C4-2B (cell line): Measurements from ENCODE around the gene HAUS5.

Experiments
- H3K27ac ChIP-seq: fragments of 450-650 bp; 2 replicates; pipeline ENCODE4 v1.5.1; 2017
- ZFX ChIP-seq: fragments of 450-650 bp; IDR thresholded peaks from 2 replicates; pipeline ENCODE4 v1.6.1; 2017
- TF ChIP-seq, protein P1 (sequence below): fragments of 450-650 bp; conservative IDR thresholded peaks from 2 replicates; pipeline ENCODE4 v1.5.1; 2017; ENCODE audit warnings: mild to moderate bottlenecking

Gene HAUS5

GRCh38 chr19:35656700-35657099 is 44.2 kb downstream of the HAUS5 start:
- TF ChIP-seq, protein P1, sequence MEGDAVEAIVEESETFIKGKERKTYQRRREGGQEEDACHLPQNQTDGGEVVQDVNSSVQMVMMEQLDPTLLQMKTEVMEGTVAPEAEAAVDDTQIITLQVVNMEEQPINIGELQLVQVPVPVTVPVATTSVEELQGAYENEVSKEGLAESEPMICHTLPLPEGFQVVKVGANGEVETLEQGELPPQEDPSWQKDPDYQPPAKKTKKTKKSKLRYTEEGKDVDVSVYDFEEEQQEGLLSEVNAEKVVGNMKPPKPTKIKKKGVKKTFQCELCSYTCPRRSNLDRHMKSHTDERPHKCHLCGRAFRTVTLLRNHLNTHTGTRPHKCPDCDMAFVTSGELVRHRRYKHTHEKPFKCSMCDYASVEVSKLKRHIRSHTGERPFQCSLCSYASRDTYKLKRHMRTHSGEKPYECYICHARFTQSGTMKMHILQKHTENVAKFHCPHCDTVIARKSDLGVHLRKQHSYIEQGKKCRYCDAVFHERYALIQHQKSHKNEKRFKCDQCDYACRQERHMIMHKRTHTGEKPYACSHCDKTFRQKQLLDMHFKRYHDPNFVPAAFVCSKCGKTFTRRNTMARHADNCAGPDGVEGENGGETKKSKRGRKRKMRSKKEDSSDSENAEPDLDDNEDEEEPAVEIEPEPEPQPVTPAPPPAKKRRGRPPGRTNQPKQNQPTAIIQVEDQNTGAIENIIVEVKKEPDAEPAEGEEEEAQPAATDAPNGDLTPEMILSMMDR = no peak
- no peak for TF ChIP-seq ZFX
- no peak overlapping the region for H3K27ac ChIP-seq

DNA sequence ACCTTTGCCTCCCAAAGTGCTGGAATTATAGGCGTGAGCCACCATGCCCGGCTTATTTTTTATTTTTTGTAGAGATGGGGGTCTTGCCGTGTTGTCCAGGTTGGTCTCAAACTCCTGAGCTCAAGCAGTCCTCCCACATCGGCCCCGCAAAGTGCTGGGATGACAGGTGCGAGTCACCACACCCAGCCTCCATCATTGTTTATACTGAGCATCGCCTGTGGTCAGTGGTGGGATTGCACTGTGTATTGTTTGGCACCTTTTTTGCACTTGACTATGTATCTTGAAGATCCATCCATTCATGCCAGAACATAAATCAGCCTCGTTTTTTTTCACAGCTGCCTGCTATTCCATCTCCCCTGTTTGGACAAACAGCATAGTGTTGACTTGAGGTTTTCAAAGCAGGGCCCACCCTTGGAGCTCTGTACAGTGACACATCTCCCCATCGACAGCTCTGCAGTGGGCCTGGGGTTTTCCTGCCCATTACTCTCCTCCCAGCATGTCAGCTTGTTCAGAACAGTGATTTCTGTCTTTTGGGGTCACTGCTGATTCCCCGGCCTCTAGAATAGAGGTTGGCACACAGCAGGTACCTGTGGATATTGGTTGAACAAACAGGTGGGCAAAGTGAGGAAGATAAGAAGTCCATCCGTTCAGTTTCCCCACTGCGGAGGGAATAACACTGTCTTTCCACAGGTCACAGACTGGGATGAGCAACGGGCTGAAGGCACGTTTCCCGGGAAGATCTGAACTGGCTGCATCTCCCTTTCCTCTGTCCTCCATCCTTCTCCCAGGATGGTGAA is 45.6 kb downstream of the HAUS5 start:
- TF ChIP-seq, protein P1 = no peak
- TF ChIP-seq ZFX = no peak
- no peak overlapping the region for H3K27ac ChIP-seq

GRCh38 chr19:35661995-35662340 is 49.4 kb downstream of the HAUS5 start:
- H3K27ac ChIP-seq = no peak overlapping the region
- TF ChIP-seq, protein P1 = no peak
- no peak for TF ChIP-seq ZFX

GRCh38 chr19:35663981-35664380 is 51.4 kb downstream of the HAUS5 start:
- TF ChIP-seq, protein P1 = no peak
- TF ChIP-seq ZFX = no peak
- H3K27ac ChIP-seq = no peak overlapping the region

DNA sequence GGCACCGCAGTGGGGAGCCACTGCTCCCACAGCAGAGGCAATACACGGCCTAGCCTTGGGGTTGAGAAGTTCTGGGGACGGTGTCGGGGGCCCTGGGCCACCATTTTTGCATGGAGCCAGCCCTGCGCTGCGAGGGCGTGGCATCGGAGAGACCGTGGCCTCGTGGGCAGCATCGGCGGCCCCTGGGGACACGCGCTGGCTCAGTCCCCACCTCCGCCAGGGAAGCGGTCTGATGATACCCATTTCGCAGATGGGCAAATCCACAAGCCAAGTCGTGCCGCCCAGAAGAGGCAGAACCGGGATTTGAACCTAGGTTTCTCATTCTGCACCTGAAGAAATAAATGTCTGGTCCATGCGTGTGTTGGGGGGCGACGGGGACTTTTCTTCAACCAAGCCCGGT is 52.6 kb downstream of the HAUS5 start:
- H3K27ac ChIP-seq = no peak overlapping the region
- TF ChIP-seq, protein P1 = no peak
- TF ChIP-seq ZFX = no peak

GRCh38 chr19:35665604-35666003 is 53.1 kb downstream of the HAUS5 start:
- H3K27ac ChIP-seq = no peak overlapping the region
- no peak for TF ChIP-seq ZFX
- TF ChIP-seq, protein P1 = no peak

- H3K27ac ChIP-seq = no peak within 1 kb of the TSS
- TF ChIP-seq, protein P1 = no peak
- TF ChIP-seq ZFX = no peak
Observed at GRCh38 chr19:35666251-35666913, 53.8 kb downstream of the HAUS5 start, which contains the start of gene UPK1A. UPK1A (plus strand) TSS chr19:35666517; CDS start chr19:35666813, 296 bp downstream.
